ENCODE data around the gene LOXL1. TPM values are rescaled to one million over a fixed set of nuclear protein-coding genes. Genes with fewer than 3 reads are reported as not detected.

The LOXL1 gene
- total and polyA plus RNA-seq, 2 of the 4 experiments (the other 2 are of a cell fraction) = 148 to 332 TPM

GRCh38 chr15:73978896-73979295 is 52.6 kb downstream of the LOXL1 start:
- CTCF ChIA-PET = interaction anchor here (0.6 to 0.9 kb wide), 2 partner anchors 13 to 61 kb away, joined by 3 read pairs; no protein-coding TSS in a partner anchor
- POLR2A ChIA-PET (ENCODE audit: unreplicated experiment) = no interaction called here
- H3K18ac ChIP-seq (ENCODE audit: low read depth, low read length) = no peak overlapping the region
- no peaks in the 10 kb centered on the region for H3K36me3 ChIP-seq (ENCODE audit: control insufficient read depth, insufficient read depth, low read length)
- no peak overlapping the region for H2BK20ac ChIP-seq (ENCODE audit: low read depth, low read length)
- H3K4me1 ChIP-seq (ENCODE audit: control insufficient read depth, insufficient read depth, low read length) = peaks cover 25% of the 10 kb centered on the region
- dilution Hi-C loops (cut with HindIII; ENCODE audit: low sequenced_read_pairs, unreplicated experiment) = no loop called here
- no peaks in the 10 kb centered on the region for H4K20me1 ChIP-seq (ENCODE audit: insufficient read depth, low read length)
- in situ Hi-C loops (cut with MboI; ENCODE audit: low sequenced_read_pairs) = loop anchor here (5.0 kb wide), 2 partner anchors 153 to 338 kb away; partner anchors contain the start of gene ISLR2
- H3K4me2 ChIP-seq (ENCODE audit: low read depth, low read length) = no peak overlapping the region
- peaks cover 0 to 8% of the 10 kb centered on the region in 2 experiments; a peak in 1 of 4 replicates for H3K79me1 ChIP-seq (ENCODE audit: low read depth in 1 of 2, low read length in 2 of 2)
- ATAC-seq (ENCODE audit: low read depth) (no peak), DNase-seq (no peak)
- H2BK120ac ChIP-seq (ENCODE audit: low read depth, low read length) = no peak overlapping the region
- no peaks in the 10 kb centered on the region; the same call in 1 of the 2 replicates for H3K9me3 ChIP-seq (ENCODE audit: control insufficient read depth, insufficient read depth, low read length)
- no peak overlapping the region for H2BK15ac ChIP-seq (ENCODE audit: low read depth, low read length)
- TF ChIP-seq RCOR1 (IDR thresholded peaks at IDR 0.05; ENCODE audit: insufficient replicate concordance, low read length) = no peak
- no peak for TF ChIP-seq BHLHE40 (IDR thresholded peaks at IDR 0.05; ENCODE audit: low read depth, low read length)
- TF ChIP-seq, protein P1, sequence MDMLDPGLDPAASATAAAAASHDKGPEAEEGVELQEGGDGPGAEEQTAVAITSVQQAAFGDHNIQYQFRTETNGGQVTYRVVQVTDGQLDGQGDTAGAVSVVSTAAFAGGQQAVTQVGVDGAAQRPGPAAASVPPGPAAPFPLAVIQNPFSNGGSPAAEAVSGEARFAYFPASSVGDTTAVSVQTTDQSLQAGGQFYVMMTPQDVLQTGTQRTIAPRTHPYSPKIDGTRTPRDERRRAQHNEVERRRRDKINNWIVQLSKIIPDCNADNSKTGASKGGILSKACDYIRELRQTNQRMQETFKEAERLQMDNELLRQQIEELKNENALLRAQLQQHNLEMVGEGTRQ (IDR thresholded peaks at IDR 0.05; ENCODE audit: low read depth, low read length) = no peak
- no peak overlapping the region for H2AK9ac ChIP-seq (replicated peaks; ENCODE audit: low read depth, low read length, poor library complexity)
- no peak overlapping the region for H3K9ac ChIP-seq (ENCODE audit: low read depth, low read length)
- BruUV-seq (replicated peaks) = no TSS peak
- H4K8ac ChIP-seq (ENCODE audit: low read depth in 2 of 2, low read length in 2 of 2) = no peak overlapping the region
- H2AK5ac ChIP-seq (ENCODE audit: low read depth, low read length) = no peak overlapping the region
- WGBS, 2 experiments (ENCODE audit: extremely low coverage in 2 of 2, insufficient read length in 1 of 2) = no CpG with 5 or more reads among the region's 3 CpGs
- H3K27ac ChIP-seq (ENCODE audit: insufficient read depth, low read length) = no peak overlapping the region
- intact Hi-C loops (cut with micrococcal nuclease) = loop anchor here (1.0 kb wide), 1 partner anchor 31 kb away; no protein-coding TSS in a partner anchor
- H3K56ac ChIP-seq (ENCODE audit: extremely low read depth, insufficient read depth, low read length) = no peak overlapping the region
- H3K23ac ChIP-seq (ENCODE audit: low read depth, low read length) = no peak overlapping the region
- H2BK5ac ChIP-seq (ENCODE audit: low read depth, low read length, poor library complexity, severe bottlenecking) = no peak overlapping the region
- 0 out of 2 replicates have a peak, but pooled peaks cover 3% of the 10 kb centered on the region for H3K27me3 ChIP-seq (ENCODE audit: control insufficient read depth, insufficient read depth, low read length)
- no peak overlapping the region for H2AFZ ChIP-seq (replicated peaks; ENCODE audit: low read length, poor library complexity)
- H3K4ac ChIP-seq (ENCODE audit: low read depth, low read length) = no peak overlapping the region
- H4K91ac ChIP-seq (ENCODE audit: insufficient read depth, low read depth, low read length) = no peak overlapping the region
- no peak overlapping the region for H3K14ac ChIP-seq (replicated peaks; ENCODE audit: low read depth, low read length)
- H3K4me3 ChIP-seq (ENCODE audit: insufficient read depth, low read depth, low read length) = no peak overlapping the region
- H4K5ac ChIP-seq (ENCODE audit: low read depth, low read length) = no peak overlapping the region
- H3K9me1 ChIP-seq (ENCODE audit: insufficient read depth, low read length) = peaks cover 18% of the 10 kb centered on the region
